Activated T-helper 2 cell treated with anti-CD3 and anti-CD28 coated beads, Interferon-gamma antibody, Interleukin-2, Interleukin-4, amounts not matched to agents 10 μg/mL and 5 μg/mL and 100 μg/mL, durations not matched to agents 14 hours and 24 hours and 36 hours (primary cell): ENCODE results near the gene ANKS1A. TPM values are rescaled to one million over a fixed set of nuclear protein-coding genes. Genes with fewer than 3 reads are reported as not detected.

Experiments used
- DNase-seq: peaks from one replicate; pipeline ENCODE4 v3.0.0; 2021; ENCODE audit warnings: low spot score
- H3K27ac Mint-ChIP-seq: one replicate; pipeline ENCODE4 v1.8.0; 2021; ENCODE audit warnings: mixed read lengths
- H3K27me3 Mint-ChIP-seq: one replicate; pipeline ENCODE4 v1.8.0; 2021; ENCODE audit warnings: low read depth, mixed read lengths
- H3K36me3 Mint-ChIP-seq: one replicate; pipeline ENCODE4 v1.8.0; 2021; ENCODE audit warnings: low read depth, mixed read lengths
- H3K4me1 Mint-ChIP-seq: one replicate; pipeline ENCODE4 v1.8.0; 2021; ENCODE audit warnings: low read depth, mixed read lengths
- H3K4me3 Mint-ChIP-seq: one replicate; pipeline ENCODE4 v1.8.0; 2021; ENCODE audit warnings: low read depth, mild to moderate bottlenecking, moderate library complexity, mixed read lengths
- H3K9me3 Mint-ChIP-seq: one replicate; pipeline ENCODE4 v1.8.0; 2021; ENCODE audit warnings: mixed read lengths
- intact Hi-C: fragments of 100-400 bp; cut with micrococcal nuclease; formaldehyde crosslinking; loops from one replicate; pipeline ENCODE4 v1.15.1; 2023
- total RNA-seq: library from RNA; stranded (reverse); gene quantifications from 2 replicates; pipeline ENCODE4 v1.2.3, GENCODE V29; 2022

ANKS1A gene
- total RNA-seq, 1 donor from 2014 or later, result 7.3 TPM

DNA sequence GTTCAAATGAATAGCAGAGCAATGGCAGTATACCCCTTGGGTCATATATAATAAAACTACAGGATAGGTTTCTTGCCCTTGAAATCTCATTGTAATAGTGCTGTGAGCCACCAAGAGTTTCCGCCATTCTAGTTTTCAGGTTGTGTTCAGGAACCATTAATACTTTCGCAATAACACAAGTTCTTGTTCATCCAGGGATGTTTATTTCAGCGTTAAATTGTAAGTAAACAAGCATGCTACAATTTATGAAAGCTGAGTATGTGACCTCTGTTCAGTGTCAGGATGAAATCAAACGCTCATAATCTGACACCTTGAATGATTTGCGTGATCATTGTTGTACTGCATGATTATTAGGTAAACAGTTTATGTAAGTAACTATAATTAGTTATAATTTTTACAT lies 22.8 kb downstream of the ANKS1A start:
- Mint-ChIP-seq H3K36me3 (no peaks in the 10 kb centered on the region), H3K27me3 (peaks cover 32% of the 10 kb centered on the region), H3K27ac (no peak overlapping the region), H3K9me3 (no peaks in the 10 kb centered on the region), H3K4me3 (no peak overlapping the region), H3K4me1 (peaks cover 29% of the 10 kb centered on the region)
- DNase-seq, result no peak
- intact Hi-C loops, result loop anchor here (10.0 kb wide), 1 partner anchor 233 kb away; the partner anchor contains the start of gene TCP11

DNA sequence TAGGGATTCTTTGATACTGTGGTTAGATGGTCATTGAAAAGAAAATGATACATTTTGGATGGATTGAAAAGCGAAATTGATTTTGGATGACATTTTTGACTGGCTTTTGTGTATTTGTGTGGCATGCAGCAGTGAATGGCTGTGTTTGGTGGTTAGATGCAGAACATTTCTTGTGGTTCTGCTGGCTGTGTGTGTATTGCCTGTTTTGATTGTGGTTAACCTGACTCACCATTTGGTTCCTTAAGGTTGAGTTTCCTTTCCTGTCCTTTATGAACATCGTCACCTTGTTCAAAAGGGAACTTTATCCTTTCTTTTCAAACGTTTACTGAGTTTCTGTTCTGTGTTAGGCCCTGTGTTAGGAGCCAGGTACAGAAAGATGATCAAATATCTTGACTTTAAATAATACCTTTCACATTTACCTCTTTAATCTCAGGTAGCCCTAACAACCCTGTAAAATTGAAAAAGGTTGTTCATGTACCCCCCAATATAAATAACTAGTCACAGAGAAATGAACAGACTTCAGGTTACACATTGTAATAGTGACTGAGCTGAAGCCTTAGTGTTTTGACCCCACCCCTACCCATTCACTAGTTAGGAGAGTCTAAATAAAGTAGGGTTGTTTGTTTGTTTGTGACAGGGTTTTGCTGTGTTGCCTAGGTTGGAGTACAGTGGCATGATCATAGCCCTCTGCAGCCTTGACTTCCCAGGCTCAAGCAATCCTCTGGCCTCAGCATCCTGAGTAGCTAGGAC lies 23.8 kb downstream of the ANKS1A start:
- Mint-ChIP-seq H3K4me1 (peaks cover 28% of the 10 kb centered on the region), H3K9me3 (no peaks in the 10 kb centered on the region), H3K27me3 (peaks cover 28% of the 10 kb centered on the region), H3K36me3 (no peaks in the 10 kb centered on the region), H3K27ac (peak overlapping the region; percentile 11), H3K4me3 (peak overlapping the region; percentile 0)
- intact Hi-C loops, result loop anchor here (10.0 kb wide), 1 partner anchor 232 kb away; the partner anchor contains the start of gene TCP11
- DNase-seq, result peak; percentile 33

GRCh38 chr6:34914358-34914757 lies 25.3 kb downstream of the ANKS1A start:
- DNase-seq, result no peak
- Mint-ChIP-seq H3K36me3 (no peaks in the 10 kb centered on the region), H3K27ac (no peak overlapping the region), H3K9me3 (no peaks in the 10 kb centered on the region), H3K4me1 (peaks cover 26% of the 10 kb centered on the region), H3K27me3 (peaks cover 22% of the 10 kb centered on the region), H3K4me3 (no peak overlapping the region)
- intact Hi-C loops, result loop anchor here (10.0 kb wide), 1 partner anchor 230 kb away; the partner anchor contains the start of gene TCP11

DNA sequence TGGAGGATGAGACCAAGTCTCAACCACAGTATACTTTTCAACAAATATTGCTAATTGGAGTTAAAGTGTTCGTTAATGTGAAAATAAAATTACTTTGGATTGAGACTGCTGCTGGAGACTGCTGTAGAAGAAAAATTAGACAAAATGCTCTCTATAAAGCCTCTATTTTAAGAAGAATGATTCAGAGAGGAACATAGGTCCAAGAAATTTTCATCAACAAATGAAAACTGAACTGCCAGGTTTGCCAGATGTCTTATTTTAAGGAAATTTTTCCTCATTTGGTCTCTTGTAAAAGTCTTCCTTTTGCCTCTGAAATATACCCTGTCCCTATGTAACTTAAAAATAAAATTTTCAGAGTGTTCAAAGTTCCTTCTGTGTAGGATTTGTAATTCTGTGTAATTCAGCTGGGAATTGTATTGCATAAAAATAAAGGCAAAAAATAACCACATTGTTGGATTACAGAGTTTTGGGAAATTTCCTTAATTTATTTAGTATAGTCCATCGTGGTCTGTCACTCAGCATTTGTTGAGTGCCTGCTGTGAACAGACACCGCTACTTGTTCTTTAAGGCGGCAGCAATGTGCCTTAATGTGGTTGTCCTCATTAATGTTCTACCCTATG lies 27.4 kb downstream of the ANKS1A start:
- Mint-ChIP-seq H3K36me3 (no peaks in the 10 kb centered on the region), H3K9me3 (no peaks in the 10 kb centered on the region), H3K27me3 (peaks cover 8% of the 10 kb centered on the region), H3K27ac (no peak overlapping the region), H3K4me1 (peaks cover 23% of the 10 kb centered on the region), H3K4me3 (no peak overlapping the region)
- DNase-seq, result no peak
- intact Hi-C loops, result loop anchor here (10.0 kb wide), 1 partner anchor 228 kb away; the partner anchor contains the start of gene TCP11

DNA sequence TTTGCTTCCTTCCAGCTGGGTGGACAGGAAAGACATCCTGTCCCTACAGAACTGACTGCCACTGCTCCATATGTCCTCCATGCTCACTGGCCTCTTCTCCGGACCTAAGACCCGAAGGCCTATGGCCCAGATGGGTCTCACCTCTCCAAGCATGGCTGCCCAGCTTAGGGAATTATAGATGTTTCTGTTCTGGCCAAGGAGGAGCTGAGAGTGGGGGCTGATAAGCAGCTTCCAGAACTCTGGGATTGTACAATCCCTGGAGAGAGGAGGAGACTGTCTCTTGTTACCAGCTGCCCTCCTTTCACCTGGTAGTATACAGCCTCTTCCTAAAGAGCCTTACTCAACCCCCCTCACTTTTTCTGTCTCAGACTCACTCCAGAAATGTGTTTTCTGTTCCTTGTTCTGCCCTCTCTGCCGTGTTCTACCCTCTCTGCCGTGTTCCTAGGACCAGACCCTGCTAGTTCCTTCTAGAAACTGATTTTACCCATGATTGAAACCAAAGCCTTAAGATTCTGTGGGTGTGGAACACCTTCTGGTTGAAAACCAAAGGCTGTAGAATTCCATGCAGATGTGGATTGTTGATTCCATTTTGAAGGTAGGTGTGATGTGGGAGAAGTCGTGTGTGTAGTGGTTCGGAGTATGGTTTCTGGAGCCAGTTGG lies 28.7 kb downstream of the ANKS1A start:
- no peak overlapping the region for H3K4me3 Mint-ChIP-seq
- H3K36me3 Mint-ChIP-seq, result no peaks in the 10 kb centered on the region
- no peak overlapping the region for H3K27ac Mint-ChIP-seq
- intact Hi-C loops, result loop anchor here (10.0 kb wide), 1 partner anchor 227 kb away; the partner anchor contains the start of gene TCP11
- H3K4me1 Mint-ChIP-seq, result peaks cover 10% of the 10 kb centered on the region
- no peak for DNase-seq
- no peaks in the 10 kb centered on the region for H3K9me3 Mint-ChIP-seq
- peaks cover 3% of the 10 kb centered on the region for H3K27me3 Mint-ChIP-seq

GRCh38 chr6:34919651-34920050 lies 30.6 kb downstream of the ANKS1A start:
- no peak for DNase-seq
- no peak overlapping the region for H3K27ac Mint-ChIP-seq
- H3K9me3 Mint-ChIP-seq, result no peaks in the 10 kb centered on the region
- intact Hi-C loops, result loop anchor here (10.0 kb wide), 1 partner anchor 225 kb away; the partner anchor contains the start of gene TCP11
- peaks cover 2% of the 10 kb centered on the region for H3K4me1 Mint-ChIP-seq
- H3K36me3 Mint-ChIP-seq, result no peaks in the 10 kb centered on the region
- H3K27me3 Mint-ChIP-seq, result peaks cover 3% of the 10 kb centered on the region
- no peak overlapping the region for H3K4me3 Mint-ChIP-seq

DNA sequence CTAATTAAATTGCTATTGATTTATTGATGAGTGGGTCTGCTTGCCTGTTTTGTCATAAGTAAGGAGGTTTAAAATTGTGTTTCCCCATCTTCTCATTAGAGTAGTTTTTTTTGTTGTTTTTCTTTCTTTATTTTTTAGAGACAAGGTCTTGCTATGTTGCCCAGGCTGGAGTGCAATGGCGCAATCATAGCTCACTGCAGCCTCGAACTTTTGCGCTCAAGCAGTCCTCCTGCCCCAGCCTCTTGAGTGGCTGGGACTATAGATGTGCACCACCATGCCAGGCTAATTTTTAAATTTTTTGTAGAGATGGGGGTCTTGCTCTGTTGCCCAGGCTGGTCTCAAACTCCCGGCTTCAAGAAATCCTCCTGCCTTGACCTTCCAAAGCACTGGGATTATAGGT lies 31.0 kb downstream of the ANKS1A start:
- no peaks in the 10 kb centered on the region for H3K36me3 Mint-ChIP-seq
- DNase-seq, result no peak
- H3K4me1 Mint-ChIP-seq, result peaks cover 2% of the 10 kb centered on the region
- H3K27me3 Mint-ChIP-seq, result peaks cover 5% of the 10 kb centered on the region
- H3K27ac Mint-ChIP-seq, result no peak overlapping the region
- H3K9me3 Mint-ChIP-seq, result no peaks in the 10 kb centered on the region
- intact Hi-C loops, result no loop called here
- no peak overlapping the region for H3K4me3 Mint-ChIP-seq

DNA sequence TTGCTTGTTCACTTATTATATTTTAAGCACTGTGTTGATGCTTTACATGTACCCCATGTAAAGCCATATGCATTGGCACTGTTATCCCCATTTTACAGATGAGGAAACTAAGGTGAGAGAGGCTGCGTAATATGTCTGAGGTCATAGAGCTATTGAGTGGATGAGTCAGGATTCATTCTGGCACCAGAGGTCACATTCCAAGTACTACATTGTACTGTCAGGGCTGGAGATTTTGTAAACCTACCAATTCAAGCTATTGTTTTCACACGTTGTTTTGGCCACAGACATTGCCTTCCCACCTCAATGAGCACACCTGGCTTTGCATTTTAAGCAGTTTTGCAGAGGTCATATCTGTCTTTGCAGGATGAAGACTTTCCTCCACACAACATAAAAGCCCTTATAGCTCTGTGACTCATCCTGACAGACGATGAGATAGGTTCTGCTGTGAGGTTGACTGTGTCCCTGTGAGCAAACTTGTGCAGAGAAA lies 33.2 kb downstream of the ANKS1A start:
- Mint-ChIP-seq H3K4me1 (peaks cover 2% of the 10 kb centered on the region), H3K36me3 (no peaks in the 10 kb centered on the region), H3K27me3 (peaks cover 11% of the 10 kb centered on the region), H3K9me3 (no peaks in the 10 kb centered on the region), H3K4me3 (no peak overlapping the region), H3K27ac (no peak overlapping the region)
- DNase-seq, result no peak
- intact Hi-C loops, result no loop called here

GRCh38 chr6:34924831-34925625 lies 36.0 kb downstream of the ANKS1A start:
- Mint-ChIP-seq H3K36me3 (no peaks in the 10 kb centered on the region), H3K9me3 (no peaks in the 10 kb centered on the region)
- DNase-seq, result no peak

DNA sequence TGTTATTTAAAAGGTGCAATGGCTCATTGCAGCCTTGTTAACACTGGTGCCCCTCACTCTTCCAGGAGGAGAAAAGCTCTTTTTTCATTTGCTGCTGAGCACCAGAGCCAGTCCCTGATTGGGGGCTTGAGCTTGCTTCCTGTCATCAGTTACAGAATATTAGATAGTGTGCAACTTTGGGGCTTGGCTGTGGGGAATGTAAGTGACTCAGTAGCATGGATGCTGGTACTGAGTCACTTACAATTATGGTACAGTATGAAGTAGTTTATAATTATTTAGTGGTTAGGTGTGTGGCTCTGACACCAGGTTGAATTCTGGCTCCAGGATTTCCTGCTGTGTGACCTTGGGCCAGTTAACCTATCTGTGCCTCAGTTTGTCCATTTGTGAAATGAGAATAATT lies 37.6 kb downstream of the ANKS1A start:
- intact Hi-C loops, result no loop called here
- DNase-seq, result no peak
- no peaks in the 10 kb centered on the region for H3K36me3 Mint-ChIP-seq
- H3K4me3 Mint-ChIP-seq, result no peak overlapping the region
- no peak overlapping the region for H3K27ac Mint-ChIP-seq
- H3K27me3 Mint-ChIP-seq, result peaks cover 14% of the 10 kb centered on the region
- no peaks in the 10 kb centered on the region for H3K9me3 Mint-ChIP-seq
- H3K4me1 Mint-ChIP-seq, result no peaks in the 10 kb centered on the region

More at GRCh38 chr6:34924831-34925625, 36.0 kb downstream of the ANKS1A start:
- no peak overlapping the region for H3K4me3 Mint-ChIP-seq
- no peak overlapping the region for H3K27ac Mint-ChIP-seq
- H3K27me3 Mint-ChIP-seq, result peaks cover 15% of the 10 kb centered on the region
- H3K4me1 Mint-ChIP-seq, result no peaks in the 10 kb centered on the region
- intact Hi-C loops, result no loop called here

DNA sequence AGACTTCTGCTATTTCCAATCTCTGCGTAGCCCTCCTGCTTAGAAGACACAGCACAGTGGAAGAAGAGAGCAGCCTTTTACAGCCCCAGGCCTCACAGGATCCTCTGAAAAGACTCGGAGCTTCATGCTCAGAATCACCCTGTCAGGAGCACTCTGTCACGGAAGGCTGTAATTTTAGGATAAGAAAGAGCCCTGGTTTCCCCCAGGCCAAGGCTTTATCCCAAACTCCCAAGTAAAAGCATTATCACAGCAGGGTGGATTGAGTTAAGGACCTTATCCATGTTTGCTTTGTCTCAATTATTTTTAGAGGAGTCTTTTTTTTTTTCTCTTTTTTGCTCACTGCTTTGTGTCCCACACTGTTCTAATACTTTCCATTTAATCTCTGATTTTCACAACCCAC lies 39.2 kb downstream of the ANKS1A start:
- H3K4me1 Mint-ChIP-seq, result no peaks in the 10 kb centered on the region
- intact Hi-C loops, result no loop called here
- DNase-seq, result no peak
- H3K4me3 Mint-ChIP-seq, result no peak overlapping the region
- H3K9me3 Mint-ChIP-seq, result no peaks in the 10 kb centered on the region
- no peaks in the 10 kb centered on the region for H3K36me3 Mint-ChIP-seq
- peaks cover 14% of the 10 kb centered on the region for H3K27me3 Mint-ChIP-seq
- H3K27ac Mint-ChIP-seq, result no peak overlapping the region

- no peaks in the 10 kb centered on the region for H3K4me1 Mint-ChIP-seq
- H3K27me3 Mint-ChIP-seq, result peaks cover 14% of the 10 kb centered on the region
- H3K4me3 Mint-ChIP-seq, result no peak overlapping the region
- intact Hi-C loops, result no loop called here
- H3K9me3 Mint-ChIP-seq, result no peaks in the 10 kb centered on the region
- no peak for DNase-seq
- H3K27ac Mint-ChIP-seq, result no peak overlapping the region
- no peaks in the 10 kb centered on the region for H3K36me3 Mint-ChIP-seq
These were observed 39.6 kb downstream of the ANKS1A start for GRCh38 chr6:34928695-34929094.
